Fibroblast of villous mesenchyme (primary cell): ENCODE results near the gene KRT2. TPM values are rescaled to one million over a fixed set of nuclear protein-coding genes. Genes with fewer than 3 reads are reported as not detected.

Source experiments
- DNase-seq: peaks from one replicate; pipeline ENCODE4 v3.0.0-alpha.2; 2010; ENCODE audit warnings: low read depth
- H3K4me3 ChIP-seq: 2 replicates; pipeline ENCODE4 v1.5.1; 2011; ENCODE audit warnings: low read depth, mild to moderate bottlenecking, low read length
- total RNA-seq: library from RNA; depleted of rRNA; stranded (reverse); fragments of >200 nt; gene quantifications from 2 replicates; pipeline ENCODE4 v1.2.3, GENCODE V29; 2012
- TF ChIP-seq, protein P1 (sequence below): IDR thresholded peaks from 2 replicates; pipeline ENCODE4 v1.5.1; 2012; ENCODE audit warnings: low read depth, mild to moderate bottlenecking, low read length; ENCODE audit not compliant: insufficient read depth

The KRT2 gene
- total RNA-seq, 1 donor = not detected

DNA sequence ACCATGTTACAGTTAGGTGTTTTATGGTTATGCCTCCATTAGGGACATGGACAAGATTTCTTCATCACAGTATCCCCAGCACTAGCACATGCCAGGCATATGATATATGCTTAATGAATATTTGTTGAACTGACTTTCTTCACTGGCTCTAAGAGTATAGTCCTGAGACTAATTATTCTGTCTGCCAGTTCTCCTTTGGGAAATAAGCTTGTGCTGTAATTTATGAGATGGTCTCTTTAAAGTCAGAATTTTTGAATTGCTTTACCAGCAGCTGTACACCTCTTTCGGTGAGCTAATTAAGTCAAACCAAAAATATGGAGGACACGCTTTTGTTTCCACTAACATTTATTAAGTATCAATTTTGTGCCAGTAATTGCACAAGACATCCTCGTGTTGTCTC, 45.9 kb downstream of the KRT2 start:
- TF ChIP-seq, protein P1, sequence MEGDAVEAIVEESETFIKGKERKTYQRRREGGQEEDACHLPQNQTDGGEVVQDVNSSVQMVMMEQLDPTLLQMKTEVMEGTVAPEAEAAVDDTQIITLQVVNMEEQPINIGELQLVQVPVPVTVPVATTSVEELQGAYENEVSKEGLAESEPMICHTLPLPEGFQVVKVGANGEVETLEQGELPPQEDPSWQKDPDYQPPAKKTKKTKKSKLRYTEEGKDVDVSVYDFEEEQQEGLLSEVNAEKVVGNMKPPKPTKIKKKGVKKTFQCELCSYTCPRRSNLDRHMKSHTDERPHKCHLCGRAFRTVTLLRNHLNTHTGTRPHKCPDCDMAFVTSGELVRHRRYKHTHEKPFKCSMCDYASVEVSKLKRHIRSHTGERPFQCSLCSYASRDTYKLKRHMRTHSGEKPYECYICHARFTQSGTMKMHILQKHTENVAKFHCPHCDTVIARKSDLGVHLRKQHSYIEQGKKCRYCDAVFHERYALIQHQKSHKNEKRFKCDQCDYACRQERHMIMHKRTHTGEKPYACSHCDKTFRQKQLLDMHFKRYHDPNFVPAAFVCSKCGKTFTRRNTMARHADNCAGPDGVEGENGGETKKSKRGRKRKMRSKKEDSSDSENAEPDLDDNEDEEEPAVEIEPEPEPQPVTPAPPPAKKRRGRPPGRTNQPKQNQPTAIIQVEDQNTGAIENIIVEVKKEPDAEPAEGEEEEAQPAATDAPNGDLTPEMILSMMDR = no peak
- H3K4me3 ChIP-seq = no peak overlapping the region
- no peak for DNase-seq

GRCh38 chr12:52605542-52605941, 46.5 kb downstream of the KRT2 start:
- TF ChIP-seq, protein P1 = no peak

GRCh38 chr12:52604859-52605258, 47.2 kb downstream of the KRT2 start:
- TF ChIP-seq, protein P1 = no peak
- no peak for DNase-seq

More at GRCh38 chr12:52605542-52605941, 46.5 kb downstream of the KRT2 start:
- no peak overlapping the region for H3K4me3 ChIP-seq
- DNase-seq = no peak

DNA sequence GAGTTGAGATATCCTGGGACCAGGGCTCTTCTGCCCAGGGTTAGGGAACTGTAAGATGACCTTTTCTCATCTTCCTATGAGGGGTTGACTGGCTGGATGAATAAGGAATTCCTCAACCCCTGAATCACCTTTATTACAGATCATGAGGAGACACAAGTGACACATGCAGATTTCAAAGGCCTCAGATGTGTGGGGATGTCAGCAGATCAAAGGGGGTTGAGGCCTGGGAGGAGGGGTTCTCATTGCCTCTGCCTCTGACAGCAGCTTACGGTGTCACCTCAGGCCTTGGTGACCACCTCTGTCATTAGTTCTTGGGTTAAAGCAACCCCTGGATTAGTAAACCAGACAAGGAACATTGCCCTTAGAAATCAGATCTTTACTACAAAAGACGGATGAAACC, 48.7 kb downstream of the KRT2 start:
- TF ChIP-seq, protein P1 = no peak
- DNase-seq = no peak
- H3K4me3 ChIP-seq = no peak overlapping the region

More at GRCh38 chr12:52604859-52605258, 47.2 kb downstream of the KRT2 start:
- H3K4me3 ChIP-seq = no peak overlapping the region

GRCh38 chr12:52602552-52602951, 49.5 kb downstream of the KRT2 start:
- no peak for DNase-seq
- TF ChIP-seq, protein P1 = no peak
- no peak overlapping the region for H3K4me3 ChIP-seq

- H3K4me3 ChIP-seq = no peak overlapping the region
- TF ChIP-seq, protein P1 = no peak
These were observed 50.3 kb downstream of the KRT2 start for GRCh38 chr12:52601671-52602070.

GRCh38 chr12:52600941-52601481, 51.0 kb downstream of the KRT2 start, which contains the start of gene KRT72:
Gene KRT72 (minus strand): TSS chr12:52601463. CDS start chr12:52601452, 11 bp downstream.
- TF ChIP-seq, protein P1 = no peak
- DNase-seq = no peak
- H3K4me3 ChIP-seq = no peak within 1 kb of the TSS

More at GRCh38 chr12:52601671-52602070, 50.3 kb downstream of the KRT2 start:
- DNase-seq = no peak
